Fibroblast of lung (primary cell): Measurements from ENCODE around the gene PSKH1. TPM values are rescaled to one million over a fixed set of nuclear protein-coding genes. Genes with fewer than 3 reads are reported as not detected.
A peak's percentile ranks its signal among the peaks of the same experiment; 100 is the strongest.

Experiments used
- DNase-seq, 2 donors: peaks; one replicate each; pipeline versions ENCODE4 v3.0.0 to v3.0.0-alpha.2; 2010; ENCODE audit warnings: low read depth in 2 of 2
- H2AFZ ChIP-seq: 2 replicates; pipeline ENCODE4 v1.5.1; 2012; ENCODE audit warnings: low read length, control low read depth, inconsistent platforms
- H3K27ac ChIP-seq: 2 replicates; pipeline ENCODE4 v1.5.1; 2011; ENCODE audit warnings: low read length, control low read depth; ENCODE audit not compliant: insufficient read depth
- H3K27me3 ChIP-seq: 2 replicates; pipeline ENCODE4 v1.5.1; 2011; ENCODE audit warnings: mild to moderate bottlenecking, low read length; ENCODE audit not compliant: control insufficient read depth, insufficient read depth
- H3K36me3 ChIP-seq: 2 replicates; pipeline ENCODE4 v1.5.1; 2011; ENCODE audit warnings: low read length; ENCODE audit not compliant: control insufficient read depth, insufficient read depth
- H3K4me1 ChIP-seq: 2 replicates; pipeline ENCODE4 v1.5.1; 2011; ENCODE audit warnings: low read length; ENCODE audit not compliant: control insufficient read depth, insufficient read depth; ENCODE audit errors: extremely low read depth
- H3K4me2 ChIP-seq: 2 replicates; pipeline ENCODE4 v1.5.1; 2011; ENCODE audit warnings: low read length, control low read depth; ENCODE audit not compliant: insufficient read depth; ENCODE audit errors: extremely low read depth
- H3K4me3 ChIP-seq, 4 experiments: fragments of 200-600 bp in 1 of 4; sonication (generic) in 1 of 4; replicated peaks in 1 of 4; 2 replicates each; pipeline ENCODE4 v1.5.1; 2011 to 2016; ENCODE audit warnings: low read length in 4 of 4, low read depth in 3 of 4, mild to moderate bottlenecking in 3 of 4, control low read depth in 2 of 4, inconsistent platforms in 1 of 4, mixed read lengths in 1 of 4; ENCODE audit not compliant: insufficient read depth in 1 of 4; ENCODE audit errors: control extremely low read depth in 1 of 4
- H3K79me2 ChIP-seq: 2 replicates; pipeline ENCODE4 v1.5.1; 2012; ENCODE audit warnings: mild to moderate bottlenecking, low read length, inconsistent platforms; ENCODE audit not compliant: control insufficient read depth, insufficient read depth
- H3K9ac ChIP-seq: 2 replicates; pipeline ENCODE4 v1.5.1; 2011; ENCODE audit warnings: mild to moderate bottlenecking, low read length, control low read depth; ENCODE audit not compliant: insufficient read depth
- H3K9me3 ChIP-seq: 2 replicates; pipeline ENCODE4 v1.5.1; 2012; ENCODE audit warnings: low read depth, low read length; ENCODE audit not compliant: control insufficient read depth, insufficient read depth
- H4K20me1 ChIP-seq: 2 replicates; pipeline ENCODE4 v1.5.1; 2011; ENCODE audit warnings: low read length; ENCODE audit not compliant: control insufficient read depth, insufficient read depth; ENCODE audit errors: extremely low read depth
- EZH2 ChIP-seq: IDR thresholded peaks from 2 replicates; pipeline ENCODE4 v1.5.1; 2012; ENCODE audit warnings: low read length, control low read depth, mild to moderate bottlenecking; ENCODE audit errors: missing control alignments
- polyA plus RNA-seq, 2 donors: library from polyadenylated mRNA; depleted of rRNA in 1 of 2; stranded (reverse) in 1 of 2; unstranded in 1 of 2; fragments of >200 nt; gene quantifications; 2 replicates each; pipeline ENCODE4 v1.2.1, GENCODE V29; 2011 to 2012; ENCODE audit warnings: missing spikeins in 1 of 2
- total RNA-seq: library from RNA; depleted of rRNA; stranded (reverse); fragments of >200 nt; gene quantifications from 2 replicates; pipeline ENCODE4 v1.2.1, GENCODE V29; 2014
- TF ChIP-seq, protein P1 (sequence below), 2 donors: IDR thresholded peaks in 1 of 2; conservative IDR thresholded peaks in 1 of 2; 1 replicate in 1 of 2; 2 replicates in 1 of 2; pipeline ENCODE4 v1.5.1; 2011 to 2012; ENCODE audit warnings: low read length in 2 of 2, control low read depth in 1 of 2, inconsistent platforms in 1 of 2, low read depth in 1 of 2, mild to moderate bottlenecking in 1 of 2

PSKH1 gene
- total and polyA plus RNA-seq, 2 donors (not counting 1 experiment from before 2014, with no cell fraction given), result 13.4 to 15.4 TPM

DNA sequence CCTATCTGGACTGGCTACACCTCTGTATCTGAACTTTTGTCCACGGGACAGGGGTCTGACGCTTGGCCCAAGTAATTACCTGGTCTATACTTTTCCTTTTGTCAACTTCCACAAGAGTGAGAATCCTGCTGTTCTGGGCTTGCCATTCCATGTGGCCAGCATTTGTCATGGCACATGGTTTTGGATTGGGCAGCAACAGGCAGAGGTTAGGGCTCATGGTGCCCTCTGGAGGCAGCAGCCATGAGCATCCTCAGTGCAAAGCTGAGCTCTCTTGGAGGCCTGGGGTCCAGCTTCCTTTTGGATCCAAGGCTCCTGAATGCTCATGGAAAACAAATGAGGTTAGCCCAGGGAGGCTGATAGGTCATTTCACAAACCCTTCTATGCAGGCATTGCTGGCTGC, 27.7 kb upstream of the PSKH1 start:
- Histone ChIP-seq H3K4me2 (no peak overlapping the region), H3K79me2 (peaks cover 47% of the 10 kb centered on the region), H3K27ac (no peak overlapping the region), H3K9ac (no peak overlapping the region), H3K9me3 (no peaks in the 10 kb centered on the region), H3K4me3 (no peak overlapping the region), H3K27me3 (no peaks in the 10 kb centered on the region), H4K20me1 (peaks cover 3% of the 10 kb centered on the region), H3K36me3 (peaks cover 21% of the 10 kb centered on the region), H2AFZ (no peak overlapping the region), H3K4me1 (peaks cover 30% of the 10 kb centered on the region)
- DNase-seq, result peak in 1 of 2 donors; percentile 43
- TF ChIP-seq EZH2, result no peak
- TF ChIP-seq, protein P1, sequence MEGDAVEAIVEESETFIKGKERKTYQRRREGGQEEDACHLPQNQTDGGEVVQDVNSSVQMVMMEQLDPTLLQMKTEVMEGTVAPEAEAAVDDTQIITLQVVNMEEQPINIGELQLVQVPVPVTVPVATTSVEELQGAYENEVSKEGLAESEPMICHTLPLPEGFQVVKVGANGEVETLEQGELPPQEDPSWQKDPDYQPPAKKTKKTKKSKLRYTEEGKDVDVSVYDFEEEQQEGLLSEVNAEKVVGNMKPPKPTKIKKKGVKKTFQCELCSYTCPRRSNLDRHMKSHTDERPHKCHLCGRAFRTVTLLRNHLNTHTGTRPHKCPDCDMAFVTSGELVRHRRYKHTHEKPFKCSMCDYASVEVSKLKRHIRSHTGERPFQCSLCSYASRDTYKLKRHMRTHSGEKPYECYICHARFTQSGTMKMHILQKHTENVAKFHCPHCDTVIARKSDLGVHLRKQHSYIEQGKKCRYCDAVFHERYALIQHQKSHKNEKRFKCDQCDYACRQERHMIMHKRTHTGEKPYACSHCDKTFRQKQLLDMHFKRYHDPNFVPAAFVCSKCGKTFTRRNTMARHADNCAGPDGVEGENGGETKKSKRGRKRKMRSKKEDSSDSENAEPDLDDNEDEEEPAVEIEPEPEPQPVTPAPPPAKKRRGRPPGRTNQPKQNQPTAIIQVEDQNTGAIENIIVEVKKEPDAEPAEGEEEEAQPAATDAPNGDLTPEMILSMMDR (conservative IDR thresholded peaks at IDR 0.05 in 1 of 2, IDR thresholded peaks at IDR 0.05 in 1 of 2; ENCODE audit: low read depth in 1 of 2, low read length in 2 of 2), result peak; percentile 29 to 47

DNA sequence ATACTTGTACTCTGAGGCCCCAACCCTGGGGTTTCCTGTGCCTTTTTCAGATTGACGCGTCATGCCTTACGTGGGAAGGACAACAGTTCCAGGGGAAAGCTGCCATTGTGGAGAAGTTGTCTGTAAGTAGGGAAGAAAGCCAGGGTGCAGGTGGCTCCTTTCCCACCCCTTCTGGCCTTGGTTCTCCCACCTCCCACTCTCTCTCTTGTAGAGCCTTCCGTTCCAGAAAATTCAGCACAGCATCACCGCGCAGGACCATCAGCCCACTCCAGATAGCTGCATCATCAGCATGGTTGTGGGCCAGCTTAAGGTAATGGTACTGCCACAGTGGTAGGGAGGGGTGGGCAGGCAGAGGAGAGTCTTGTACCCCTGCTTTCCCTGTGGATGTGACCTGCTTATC, 24.8 kb upstream of the PSKH1 start:
- no peak for DNase-seq
- TF ChIP-seq, protein P1 (conservative IDR thresholded peaks at IDR 0.05 in 1 of 2, IDR thresholded peaks at IDR 0.05 in 1 of 2; ENCODE audit: low read depth in 1 of 2, low read length in 2 of 2), result no peak
- TF ChIP-seq EZH2, result no peak
- Histone ChIP-seq H3K36me3 (peaks cover 18% of the 10 kb centered on the region), H3K9me3 (no peaks in the 10 kb centered on the region), H3K27me3 (no peaks in the 10 kb centered on the region), H2AFZ (no peak overlapping the region), H3K27ac (no peak overlapping the region), H3K4me3 (no peak overlapping the region), H3K79me2 (peaks cover 22% of the 10 kb centered on the region), H3K4me2 (no peak overlapping the region), H3K9ac (no peak overlapping the region), H3K4me1 (peaks cover 8% of the 10 kb centered on the region), H4K20me1 (no peaks in the 10 kb centered on the region)

DNA sequence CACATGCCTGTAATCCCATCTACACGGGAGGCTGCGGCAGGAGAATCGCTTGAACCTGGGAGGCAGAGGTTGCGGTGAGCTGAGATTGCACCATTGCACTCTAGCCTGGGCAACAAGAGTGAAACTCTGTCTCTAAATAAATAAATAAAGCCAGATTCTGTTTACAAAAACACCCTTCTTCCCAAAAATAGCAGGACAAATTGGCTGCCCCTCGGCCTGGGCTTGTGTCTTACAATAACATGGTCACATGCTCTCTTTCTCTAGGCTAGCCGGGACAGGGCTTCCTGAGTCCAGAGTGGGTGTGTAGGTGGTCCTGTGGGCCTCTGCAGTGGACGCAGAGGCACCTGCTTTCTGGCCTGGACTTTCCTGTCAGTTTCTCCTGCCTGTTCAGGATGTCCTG, 23.4 kb upstream of the PSKH1 start:
- H2AFZ ChIP-seq, result no peak overlapping the region
- no peak overlapping the region for H3K4me3 ChIP-seq
- no peak overlapping the region for H3K4me2 ChIP-seq
- H3K9me3 ChIP-seq, result no peaks in the 10 kb centered on the region
- H3K36me3 ChIP-seq, result peaks cover 18% of the 10 kb centered on the region
- no peak for TF ChIP-seq EZH2
- TF ChIP-seq, protein P1 (conservative IDR thresholded peaks at IDR 0.05 in 1 of 2, IDR thresholded peaks at IDR 0.05 in 1 of 2; ENCODE audit: low read depth in 1 of 2, low read length in 2 of 2), result no peak
- H3K27me3 ChIP-seq, result no peaks in the 10 kb centered on the region
- H3K9ac ChIP-seq, result no peak overlapping the region
- peaks cover 3% of the 10 kb centered on the region for H3K4me1 ChIP-seq
- DNase-seq, result no peak
- peaks cover 24% of the 10 kb centered on the region for H3K79me2 ChIP-seq
- no peak overlapping the region for H3K27ac ChIP-seq
- H4K20me1 ChIP-seq, result no peaks in the 10 kb centered on the region
